ENCODE measurements around the gene CRTAP.

Gene CRTAP

DNA sequence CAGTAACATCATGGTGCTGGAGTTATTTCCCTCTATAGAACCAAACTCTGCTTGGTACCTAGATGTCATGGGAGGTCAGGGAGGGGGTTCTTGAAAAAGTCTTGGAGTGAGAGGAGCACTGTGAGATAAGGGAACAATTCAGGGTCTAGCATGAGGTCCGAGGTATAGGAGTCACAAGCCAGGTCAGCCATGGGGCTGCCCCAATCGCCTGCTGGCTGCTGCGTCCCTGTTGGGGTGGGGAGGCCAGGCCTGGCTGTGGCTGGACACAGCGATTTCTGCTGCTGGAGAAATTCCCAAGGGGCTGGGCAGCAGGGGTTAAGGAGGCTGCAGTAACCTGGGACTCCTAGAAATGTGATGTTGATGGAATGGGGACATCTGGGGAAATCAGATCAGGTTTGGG, 59.9 kb downstream of the CRTAP start:
- Histone ChIP-seq H3K36me3 (ENCODE audit: insufficient read depth, low read length) (no peaks in the 10 kb centered on the region), H3K79me2 (ENCODE audit: insufficient read depth, low read length) (no peaks in the 10 kb centered on the region), H3K9ac (ENCODE audit: low read depth, low read length, poor library complexity, severe bottlenecking) (no peak overlapping the region), H3K9me2 (replicated peaks; ENCODE audit: low read depth, low read length) (no peaks in the 10 kb centered on the region), H3K4me3 (ENCODE audit: low read length, poor library complexity, severe bottlenecking) (no peak overlapping the region), H3K4me2 (ENCODE audit: low read depth, low read length, poor library complexity, severe bottlenecking) (no peak overlapping the region), H3F3A (ENCODE audit: low read depth) (no peaks in the 10 kb centered on the region), H3K9me3 (ENCODE audit: insufficient read depth, low read depth, low read length) (no peaks in the 10 kb centered on the region), H3K27me3 (ENCODE audit: insufficient read depth, low read length, poor library complexity, severe bottlenecking) (no peaks in the 10 kb centered on the region), H4K20me1 (ENCODE audit: insufficient read depth, low read length, poor library complexity, severe bottlenecking) (no peaks in the 10 kb centered on the region), H3K4me1 (ENCODE audit: insufficient read depth, low read length, poor library complexity, severe bottlenecking) (peaks cover 10% of the 10 kb centered on the region), H2AFZ (ENCODE audit: low read length) (no peak overlapping the region)
- TF ChIP-seq EZH2phosphoT487 (IDR thresholded peaks at IDR 0.05; ENCODE audit: borderline replicate concordance), result no peak
- TF ChIP-seq, protein P1, sequence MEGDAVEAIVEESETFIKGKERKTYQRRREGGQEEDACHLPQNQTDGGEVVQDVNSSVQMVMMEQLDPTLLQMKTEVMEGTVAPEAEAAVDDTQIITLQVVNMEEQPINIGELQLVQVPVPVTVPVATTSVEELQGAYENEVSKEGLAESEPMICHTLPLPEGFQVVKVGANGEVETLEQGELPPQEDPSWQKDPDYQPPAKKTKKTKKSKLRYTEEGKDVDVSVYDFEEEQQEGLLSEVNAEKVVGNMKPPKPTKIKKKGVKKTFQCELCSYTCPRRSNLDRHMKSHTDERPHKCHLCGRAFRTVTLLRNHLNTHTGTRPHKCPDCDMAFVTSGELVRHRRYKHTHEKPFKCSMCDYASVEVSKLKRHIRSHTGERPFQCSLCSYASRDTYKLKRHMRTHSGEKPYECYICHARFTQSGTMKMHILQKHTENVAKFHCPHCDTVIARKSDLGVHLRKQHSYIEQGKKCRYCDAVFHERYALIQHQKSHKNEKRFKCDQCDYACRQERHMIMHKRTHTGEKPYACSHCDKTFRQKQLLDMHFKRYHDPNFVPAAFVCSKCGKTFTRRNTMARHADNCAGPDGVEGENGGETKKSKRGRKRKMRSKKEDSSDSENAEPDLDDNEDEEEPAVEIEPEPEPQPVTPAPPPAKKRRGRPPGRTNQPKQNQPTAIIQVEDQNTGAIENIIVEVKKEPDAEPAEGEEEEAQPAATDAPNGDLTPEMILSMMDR (conservative IDR thresholded peaks at IDR 0.05; ENCODE audit: low read length), result no peak

DNA sequence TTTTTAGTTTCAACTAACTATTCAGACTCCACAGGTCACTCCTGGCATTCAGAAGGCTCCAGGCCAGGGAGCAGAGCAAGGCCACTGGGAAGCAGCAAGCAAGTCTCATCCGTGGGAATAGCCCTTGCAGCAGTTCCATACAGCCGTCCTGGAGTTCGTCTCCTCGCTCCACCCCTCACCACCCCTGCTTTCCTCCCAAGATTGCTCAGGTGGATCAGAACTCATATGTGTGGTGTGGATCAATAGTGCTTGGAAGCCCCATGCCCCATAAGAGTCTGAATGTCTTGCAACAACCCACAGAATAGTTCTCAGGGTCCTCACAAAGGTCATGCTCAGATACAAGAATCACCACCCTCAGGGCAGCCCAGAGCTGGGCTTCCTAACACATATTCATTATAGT, 60.3 kb downstream of the CRTAP start:
- no peaks in the 10 kb centered on the region for H3K27me3 ChIP-seq (ENCODE audit: insufficient read depth, low read length, poor library complexity, severe bottlenecking)
- TF ChIP-seq EZH2phosphoT487 (IDR thresholded peaks at IDR 0.05; ENCODE audit: borderline replicate concordance), result no peak
- TF ChIP-seq, protein P1 (conservative IDR thresholded peaks at IDR 0.05; ENCODE audit: low read length), result no peak
- no peak overlapping the region for H2AFZ ChIP-seq (ENCODE audit: low read length)
- peaks cover 10% of the 10 kb centered on the region for H3K4me1 ChIP-seq (ENCODE audit: insufficient read depth, low read length, poor library complexity, severe bottlenecking)
- 0 out of 2 replicates have a peak, but pooled peaks cover under 1% of the 10 kb centered on the region for H3K9me3 ChIP-seq (ENCODE audit: insufficient read depth, low read depth, low read length)
- H3K4me2 ChIP-seq (ENCODE audit: low read depth, low read length, poor library complexity, severe bottlenecking), result no peak overlapping the region
- no peak overlapping the region for H3K4me3 ChIP-seq (ENCODE audit: low read length, poor library complexity, severe bottlenecking)
- no peak overlapping the region for H3K9ac ChIP-seq (ENCODE audit: low read depth, low read length, poor library complexity, severe bottlenecking)
- no peaks in the 10 kb centered on the region for H3K79me2 ChIP-seq (ENCODE audit: insufficient read depth, low read length)
- no peaks in the 10 kb centered on the region for H3F3A ChIP-seq (ENCODE audit: low read depth)
- H3K36me3 ChIP-seq (ENCODE audit: insufficient read depth, low read length), result no peaks in the 10 kb centered on the region
- no peaks in the 10 kb centered on the region for H4K20me1 ChIP-seq (ENCODE audit: insufficient read depth, low read length, poor library complexity, severe bottlenecking)
- no peaks in the 10 kb centered on the region for H3K9me2 ChIP-seq (replicated peaks; ENCODE audit: low read depth, low read length)

DNA sequence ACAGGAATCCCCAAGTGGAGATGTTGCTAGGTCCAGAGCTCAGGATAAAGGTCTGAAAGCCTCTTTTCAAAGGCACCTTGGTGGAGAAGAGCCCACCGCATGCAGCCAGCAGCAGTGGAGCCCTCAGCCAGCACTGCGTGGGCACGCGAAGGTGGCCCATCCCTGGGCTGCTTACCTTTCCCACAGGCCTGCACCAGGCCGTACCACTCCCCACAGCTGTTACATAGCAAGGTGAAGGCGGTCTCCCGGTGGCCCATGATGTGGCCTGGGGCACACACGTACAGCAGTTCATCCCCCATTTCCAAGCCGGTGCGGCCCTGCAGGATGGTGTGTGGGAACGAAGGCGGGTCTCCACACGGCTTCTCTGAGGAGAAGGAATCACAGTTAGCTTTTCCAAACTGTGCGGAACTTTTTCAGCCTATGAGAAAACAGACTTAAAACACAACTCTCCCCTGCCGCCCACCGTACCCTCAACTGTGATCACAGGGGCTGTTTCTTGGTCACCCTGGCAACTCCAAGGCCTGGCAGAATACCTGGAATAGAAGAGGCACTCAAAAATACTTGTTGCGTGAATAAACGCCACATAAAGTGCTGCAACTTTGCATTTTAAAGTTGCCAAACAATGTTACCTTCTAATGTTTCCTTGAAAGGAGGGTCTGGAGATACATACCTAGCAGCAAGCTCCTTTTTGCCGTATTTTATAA, 61.0 kb downstream of the CRTAP start:
- Histone ChIP-seq H2AFZ (ENCODE audit: low read length) (no peak overlapping the region), H3K27me3 (ENCODE audit: insufficient read depth, low read length, poor library complexity, severe bottlenecking) (no peaks in the 10 kb centered on the region), H3K4me1 (ENCODE audit: insufficient read depth, low read length, poor library complexity, severe bottlenecking) (peaks cover 10% of the 10 kb centered on the region), H3K9me2 (replicated peaks; ENCODE audit: low read depth, low read length) (no peaks in the 10 kb centered on the region), H3K79me2 (ENCODE audit: insufficient read depth, low read length) (no peaks in the 10 kb centered on the region), H3K9me3 (ENCODE audit: insufficient read depth, low read depth, low read length) (0 out of 2 replicates have a peak, but pooled peaks cover 6% of the 10 kb centered on the region), H4K20me1 (ENCODE audit: insufficient read depth, low read length, poor library complexity, severe bottlenecking) (no peaks in the 10 kb centered on the region), H3K36me3 (ENCODE audit: insufficient read depth, low read length) (no peaks in the 10 kb centered on the region), H3K4me2 (ENCODE audit: low read depth, low read length, poor library complexity, severe bottlenecking) (no peak overlapping the region), H3K9ac (ENCODE audit: low read depth, low read length, poor library complexity, severe bottlenecking) (no peak overlapping the region), H3K4me3 (ENCODE audit: low read length, poor library complexity, severe bottlenecking) (no peak overlapping the region), H3F3A (ENCODE audit: low read depth) (no peaks in the 10 kb centered on the region)
- TF ChIP-seq, protein P1 (conservative IDR thresholded peaks at IDR 0.05; ENCODE audit: low read length), result no peak
- no peak for TF ChIP-seq EZH2phosphoT487 (IDR thresholded peaks at IDR 0.05; ENCODE audit: borderline replicate concordance)
